GM21825 (cell line): ENCODE results near the gene FGF2.

Source experiments
- ATAC-seq: cut with Tn5 transposase; IDR thresholded peaks from one replicate; pipeline ENCODE4 v1.9.1; 2021; ENCODE audit warnings: mild to moderate bottlenecking, moderate library complexity; ENCODE audit not compliant: unreplicated experiment

FGF2 gene

DNA sequence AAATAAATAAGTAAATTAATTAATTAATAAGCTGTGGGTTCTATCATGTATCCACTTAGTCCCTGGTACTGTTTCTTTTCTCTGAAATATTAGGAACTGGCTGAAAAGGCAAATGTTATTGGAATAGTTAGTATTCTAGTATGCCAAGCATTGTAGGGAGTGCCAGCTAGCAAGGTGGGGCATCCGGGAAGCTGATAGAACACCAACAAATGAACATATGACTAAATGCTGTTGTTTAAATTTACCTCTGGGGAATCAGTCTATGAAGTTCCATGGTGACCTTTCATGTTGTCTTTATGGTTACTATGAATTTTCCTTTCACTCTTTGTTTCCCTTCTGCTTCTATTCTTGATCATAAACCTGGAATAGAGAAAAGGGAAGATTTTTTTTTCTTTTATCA lies 63.1 kb downstream of the FGF2 start:
- ATAC-seq = no peak

DNA sequence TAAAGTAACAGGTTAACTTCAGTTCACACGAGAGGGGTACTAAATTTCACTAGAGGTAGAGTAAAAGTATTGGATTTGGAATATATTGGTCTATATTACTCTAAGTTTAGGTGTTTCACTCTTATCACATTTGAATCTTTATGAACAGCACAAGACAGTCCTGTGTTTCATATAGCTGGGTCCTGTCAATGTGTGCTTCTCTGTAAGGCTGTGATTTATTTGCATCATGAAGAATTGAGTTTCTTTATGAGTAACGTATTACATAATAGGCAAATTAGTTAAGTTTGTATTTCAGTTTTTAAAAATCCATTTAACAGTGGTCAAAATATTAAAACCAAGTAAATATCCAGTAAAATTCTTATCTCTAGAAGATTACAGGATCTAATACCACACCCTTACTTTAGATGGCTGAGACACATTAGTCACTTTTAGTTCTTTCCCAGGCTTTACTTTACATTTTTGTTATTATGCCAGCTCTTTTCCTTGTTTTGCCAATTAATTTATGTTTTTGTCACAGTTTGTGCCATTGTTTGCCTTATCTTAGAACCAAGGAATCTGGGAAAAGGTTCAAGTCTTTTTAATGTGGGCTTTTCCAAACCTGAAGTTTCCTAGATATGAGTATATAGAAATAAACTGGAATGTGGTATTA lies 63.6 kb downstream of the FGF2 start:
- ATAC-seq = peak; percentile 72

DNA sequence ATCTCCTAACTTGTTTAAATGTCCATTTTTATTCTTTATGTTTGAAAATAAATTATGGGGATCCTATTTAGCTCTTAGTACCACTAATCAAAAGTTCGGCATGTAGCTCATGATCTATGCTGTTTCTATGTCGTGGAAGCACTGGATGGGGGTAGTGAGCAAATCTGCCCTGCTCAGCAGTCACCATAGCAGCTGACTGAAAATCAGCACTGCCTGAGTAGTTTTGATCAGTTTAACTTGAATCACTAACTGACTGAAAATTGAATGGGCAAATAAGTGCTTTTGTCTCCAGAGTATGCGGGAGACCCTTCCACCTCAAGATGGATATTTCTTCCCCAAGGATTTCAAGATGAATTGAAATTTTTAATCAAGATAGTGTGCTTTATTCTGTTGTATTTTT lies 68.2 kb downstream of the FGF2 start:
- no peak for ATAC-seq

DNA sequence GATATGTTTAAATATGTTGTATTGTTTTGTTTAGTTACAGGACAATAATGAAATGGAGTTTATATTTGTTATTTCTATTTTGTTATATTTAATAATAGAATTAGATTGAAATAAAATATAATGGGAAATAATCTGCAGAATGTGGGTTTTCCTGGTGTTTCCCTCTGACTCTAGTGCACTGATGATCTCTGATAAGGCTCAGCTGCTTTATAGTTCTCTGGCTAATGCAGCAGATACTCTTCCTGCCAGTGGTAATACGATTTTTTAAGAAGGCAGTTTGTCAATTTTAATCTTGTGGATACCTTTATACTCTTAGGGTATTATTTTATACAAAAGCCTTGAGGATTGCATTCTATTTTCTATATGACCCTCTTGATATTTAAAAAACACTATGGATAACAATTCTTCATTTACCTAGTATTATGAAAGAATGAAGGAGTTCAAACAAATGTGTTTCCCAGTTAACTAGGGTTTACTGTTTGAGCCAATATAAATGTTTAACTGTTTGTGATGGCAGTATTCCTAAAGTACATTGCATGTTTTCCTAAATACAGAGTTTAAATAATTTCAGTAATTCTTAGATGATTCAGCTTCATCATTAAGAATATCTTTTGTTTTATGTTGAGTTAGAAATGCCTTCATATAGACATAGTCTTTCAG lies 68.8 kb downstream of the FGF2 start:
- ATAC-seq = no peak

DNA sequence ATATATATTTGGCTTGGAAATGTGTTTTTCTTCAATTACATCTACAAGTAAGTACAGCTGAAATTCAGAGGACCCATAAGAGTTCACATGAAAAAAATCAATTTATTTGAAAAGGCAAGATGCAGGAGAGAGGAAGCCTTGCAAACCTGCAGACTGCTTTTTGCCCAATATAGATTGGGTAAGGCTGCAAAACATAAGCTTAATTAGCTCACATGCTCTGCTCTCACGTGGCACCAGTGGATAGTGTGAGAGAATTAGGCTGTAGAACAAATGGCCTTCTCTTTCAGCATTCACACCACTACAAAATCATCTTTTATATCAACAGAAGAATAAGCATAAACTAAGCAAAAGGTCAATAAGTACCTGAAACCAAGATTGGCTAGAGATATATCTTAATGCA lies 69.6 kb downstream of the FGF2 start:
- no peak for ATAC-seq

DNA sequence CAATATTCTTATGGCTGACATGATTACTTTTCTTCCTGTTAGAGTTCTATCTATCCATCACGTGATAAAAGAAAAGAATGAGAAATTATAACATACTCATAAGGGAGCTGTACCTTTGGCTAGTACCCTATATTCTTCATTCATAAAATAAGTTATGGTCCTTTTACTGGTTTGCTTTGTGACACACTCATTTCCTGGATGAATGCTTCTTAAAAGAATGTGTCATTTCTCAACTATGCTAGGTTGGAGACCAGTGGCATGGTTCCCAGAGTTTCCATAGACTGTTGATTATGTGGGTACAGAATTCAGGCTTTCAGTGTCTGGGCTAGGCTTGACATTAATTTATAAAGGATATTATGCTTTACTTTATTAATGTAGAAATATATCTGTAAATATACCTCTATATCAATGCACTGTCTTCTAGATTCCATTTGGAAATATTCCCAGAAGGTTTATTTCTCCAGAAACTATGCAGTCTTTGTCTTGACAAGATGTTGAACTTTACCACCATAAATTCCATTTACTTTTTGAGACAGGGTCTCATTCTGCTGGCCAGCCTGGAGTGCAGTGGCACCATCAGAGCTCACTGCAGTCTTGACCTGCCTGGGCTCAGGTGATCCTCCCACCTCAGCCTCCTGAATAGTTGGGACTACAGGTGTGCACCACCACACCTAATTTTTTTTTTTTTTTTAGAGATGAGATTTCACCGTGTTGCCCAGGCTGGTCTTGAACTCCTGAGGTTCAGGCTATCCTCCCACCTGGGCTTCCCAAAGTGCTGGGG lies 71.9 kb downstream of the FGF2 start:
- ATAC-seq = no peak

DNA sequence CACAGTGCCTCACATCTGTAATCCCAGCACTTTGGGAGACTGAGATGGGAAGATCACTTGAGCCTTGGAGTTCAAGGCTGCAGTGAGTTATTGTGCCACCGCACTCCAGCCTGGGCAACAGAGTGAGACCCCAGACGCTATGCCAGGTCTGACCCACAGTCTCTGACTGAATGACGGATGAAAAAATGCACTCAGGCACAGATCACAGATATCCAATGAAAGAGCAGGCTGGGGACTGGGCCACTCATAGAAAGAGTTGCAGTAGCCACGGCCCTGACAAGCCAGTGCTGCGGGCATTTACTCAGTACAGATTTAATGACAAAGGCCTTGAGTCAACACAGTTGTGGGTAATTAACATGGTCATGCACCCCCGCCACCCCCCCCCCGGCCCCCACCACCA lies 73.1 kb downstream of the FGF2 start:
- ATAC-seq = no peak

DNA sequence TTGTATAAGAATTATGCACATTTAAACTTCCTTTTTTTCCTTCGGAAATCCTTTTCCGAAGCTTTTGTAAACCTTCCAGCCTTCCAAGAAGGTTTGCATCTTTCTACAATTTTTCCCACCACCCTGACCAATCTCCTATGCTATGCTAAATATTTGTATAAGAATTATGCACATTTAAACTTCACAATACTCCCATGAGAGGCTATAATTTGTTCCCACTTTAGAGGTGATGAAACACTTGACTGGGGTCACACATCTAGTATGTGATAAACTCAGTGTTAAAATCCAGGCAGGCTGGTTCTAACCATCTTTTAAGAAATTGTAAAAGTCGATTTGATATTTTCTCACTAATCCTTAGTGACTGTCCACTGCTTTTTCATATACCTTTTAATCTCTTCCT lies 73.7 kb downstream of the FGF2 start:
- ATAC-seq = no peak

DNA sequence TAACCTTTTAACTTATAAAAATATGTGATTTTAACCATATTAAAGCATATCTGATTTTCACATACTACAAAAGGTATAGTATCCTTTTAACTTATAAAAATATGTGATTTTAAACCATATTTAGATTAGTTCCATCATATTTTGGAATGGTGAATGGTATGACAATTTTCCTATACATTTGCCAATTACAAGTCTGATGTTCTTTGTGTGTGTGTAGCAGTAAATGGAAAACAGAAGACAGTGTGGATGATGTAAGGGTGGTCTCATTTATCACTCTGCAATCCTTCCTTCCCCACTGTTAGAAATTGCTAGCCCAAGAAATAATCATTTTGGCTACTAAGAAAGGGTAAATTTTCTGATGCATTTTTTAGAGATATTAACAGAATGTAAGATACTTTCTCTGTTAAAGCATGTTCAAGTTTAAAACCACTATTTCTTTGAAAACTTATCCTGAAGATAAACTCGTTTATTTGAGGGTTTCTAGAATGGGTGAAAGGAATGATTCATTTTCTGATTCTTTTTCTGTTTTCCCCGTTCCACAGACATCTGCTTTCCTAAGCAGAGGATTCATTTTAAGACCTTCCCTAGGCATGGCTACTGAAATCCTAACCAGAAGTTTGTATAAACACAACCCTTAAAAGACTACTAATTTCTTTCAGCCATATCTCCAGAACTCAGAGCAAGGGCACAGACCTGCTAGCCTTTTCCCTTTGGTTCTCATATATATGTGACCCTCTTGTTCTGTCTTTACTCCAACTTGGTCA lies 74.8 kb downstream of the FGF2 start:
- ATAC-seq = no peak

DNA sequence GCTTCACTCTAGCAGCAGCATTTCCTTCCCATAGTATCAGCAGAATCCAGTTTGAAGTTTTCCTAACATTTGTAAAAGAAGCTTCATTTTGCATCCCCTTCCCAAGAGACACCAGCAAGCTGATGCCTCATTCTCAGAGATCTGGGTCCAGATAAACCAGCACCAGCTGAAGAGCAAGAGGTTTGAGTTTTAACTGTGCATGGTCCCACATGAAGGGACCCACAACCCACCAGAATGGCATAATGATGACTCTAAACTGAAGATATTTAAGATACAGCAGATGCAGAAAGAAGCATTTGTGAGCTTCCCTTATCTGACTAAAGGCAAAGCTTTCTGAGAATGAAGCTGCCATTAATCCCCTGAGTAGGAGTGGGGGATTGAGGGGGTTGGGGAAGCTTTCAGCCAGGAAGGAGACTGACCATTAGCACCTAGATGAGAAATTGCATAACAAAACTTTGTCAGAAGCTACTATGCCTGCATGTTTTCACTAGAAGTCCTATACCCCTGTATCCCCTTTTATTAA lies 77.2 kb downstream of the FGF2 start:
- ATAC-seq = no peak

DNA sequence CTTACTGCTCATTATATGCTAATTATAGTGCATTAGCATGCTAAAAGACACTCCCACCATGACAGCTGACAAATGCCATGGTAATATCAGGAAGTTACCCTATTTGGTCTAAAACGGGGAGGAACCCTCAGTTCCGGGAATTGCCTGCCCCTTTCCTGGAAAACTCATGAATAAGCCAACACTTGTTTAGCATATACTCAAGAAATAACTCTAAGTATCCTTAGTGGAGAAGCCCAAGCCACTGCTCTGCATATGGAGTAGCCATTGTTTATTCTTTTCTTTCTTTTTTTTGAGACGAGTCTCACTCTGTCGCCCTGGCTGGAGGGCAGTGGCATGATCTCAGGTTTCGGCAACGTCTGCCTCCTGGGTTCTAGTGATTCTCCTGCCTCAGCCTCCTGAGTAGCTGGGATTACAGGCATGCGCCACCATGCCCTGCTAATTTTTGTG lies 80.3 kb downstream of the FGF2 start:
- no peak for ATAC-seq

DNA sequence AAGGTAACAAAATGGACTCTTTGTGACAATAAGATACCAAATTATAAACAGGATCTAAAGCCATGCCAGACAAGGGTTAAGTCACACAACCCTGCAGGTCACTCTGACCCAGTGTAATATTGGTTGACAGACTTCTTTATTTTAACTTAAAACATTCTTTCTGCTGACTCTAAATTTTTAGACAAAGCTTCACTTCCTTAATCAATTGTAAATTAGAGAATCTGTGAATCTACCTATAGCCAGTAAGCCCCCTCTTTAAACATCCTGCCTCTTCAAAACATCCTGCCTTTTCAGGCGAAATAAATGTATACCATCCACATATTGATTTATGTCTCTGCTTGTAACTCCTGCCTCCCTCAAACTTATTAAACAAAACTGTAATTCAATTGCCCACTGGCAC lies 81.6 kb downstream of the FGF2 start:
- no peak for ATAC-seq

DNA sequence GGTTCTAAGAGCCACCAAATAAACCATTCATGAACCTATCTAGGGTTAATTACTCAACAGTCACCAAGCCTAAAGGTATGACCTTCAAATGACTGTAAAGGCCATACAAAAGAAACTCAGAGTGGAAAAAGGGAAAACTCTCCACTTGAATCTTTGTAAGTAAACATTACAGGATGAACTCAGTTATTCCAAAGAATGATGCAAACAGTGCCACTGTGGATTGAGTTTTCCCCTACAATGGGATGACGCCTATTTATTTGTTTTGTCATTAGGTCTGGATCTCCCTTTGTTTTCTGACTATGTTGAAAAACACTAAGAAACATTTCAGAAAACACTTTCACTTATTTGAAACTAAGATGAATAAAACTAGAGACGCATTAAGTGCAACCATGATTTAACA lies 83.1 kb downstream of the FGF2 start:
- ATAC-seq = no peak

DNA sequence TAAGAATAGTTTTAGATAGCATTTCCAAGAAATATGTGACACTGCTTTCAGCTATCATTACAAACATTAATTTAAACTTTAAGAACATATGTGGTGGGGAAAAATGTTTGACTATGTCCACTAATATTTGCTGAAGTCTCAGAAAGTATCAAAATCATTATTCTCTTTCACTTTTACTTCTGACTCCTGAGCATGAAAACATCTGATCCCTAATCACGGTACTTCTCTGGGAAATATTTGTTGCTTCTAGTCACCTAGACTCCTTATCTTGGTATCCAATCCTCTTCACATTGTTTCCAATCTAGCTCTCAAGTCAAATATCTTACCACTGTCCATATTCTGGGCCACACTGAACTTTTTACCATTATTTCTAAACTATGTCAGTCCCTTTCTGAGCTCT lies 85.0 kb downstream of the FGF2 start:
- no peak for ATAC-seq

DNA sequence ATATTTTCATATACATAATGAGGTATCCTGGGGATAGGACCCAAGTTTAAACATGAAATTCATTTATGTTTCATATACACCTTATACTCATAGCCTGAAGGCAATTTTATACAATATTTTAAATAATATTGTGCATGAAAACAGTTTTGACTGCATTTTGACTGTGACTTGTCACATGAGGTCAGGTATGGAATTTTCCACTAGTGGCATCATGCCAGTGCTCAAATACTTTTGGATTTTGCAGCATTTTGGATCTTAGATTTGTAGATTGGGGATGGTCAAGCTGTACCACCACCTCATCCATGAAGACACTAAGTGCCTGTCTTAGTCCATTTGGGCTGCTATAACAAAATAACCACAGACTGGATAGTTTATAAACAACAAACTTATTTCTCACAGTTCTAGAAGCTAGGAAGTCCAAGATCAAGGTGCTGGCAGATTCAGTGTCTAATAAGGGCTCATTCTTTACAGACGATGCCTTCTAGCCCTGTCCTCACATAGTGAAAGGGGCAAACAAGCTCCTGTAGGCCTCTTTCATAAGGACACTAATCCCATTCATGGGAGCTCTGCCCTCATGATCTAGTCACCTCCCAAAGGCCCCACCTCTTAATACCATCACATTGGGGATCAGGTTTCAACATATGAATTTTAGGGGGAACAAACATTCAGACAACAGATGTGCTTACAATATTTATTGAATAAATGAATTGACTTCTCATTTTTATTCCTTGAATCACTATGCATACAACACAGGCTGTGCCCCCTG lies 86.4 kb downstream of the FGF2 start:
- ATAC-seq = no peak

DNA sequence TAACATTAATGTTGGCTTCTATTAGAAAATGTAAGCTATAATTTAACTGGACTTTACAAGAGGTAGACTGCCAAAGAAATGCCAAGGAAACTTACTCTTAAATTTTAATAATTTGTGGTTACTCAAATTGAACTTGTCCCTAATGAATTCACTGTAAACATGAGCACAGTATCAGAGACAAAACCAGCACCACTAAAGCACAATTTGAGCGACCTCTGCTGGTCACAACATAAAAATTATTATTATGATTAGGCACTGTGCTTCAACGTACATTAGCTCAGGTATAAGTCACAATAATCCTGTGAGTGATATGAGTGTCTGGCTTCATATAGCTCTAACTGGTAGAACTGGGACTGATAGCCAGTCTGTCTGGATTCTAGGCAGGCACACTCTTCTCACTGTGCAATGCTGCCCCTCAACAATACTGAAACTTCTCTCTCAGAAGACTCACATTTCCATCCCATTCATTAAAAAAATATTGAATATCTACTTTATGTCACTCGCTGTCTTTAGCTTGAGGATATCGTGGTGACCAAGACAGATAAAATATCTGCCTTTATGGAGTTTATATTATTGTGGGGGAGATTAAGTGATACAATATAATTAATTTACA lies 87.8 kb downstream of the FGF2 start:
- peak; percentile 81 for ATAC-seq

DNA sequence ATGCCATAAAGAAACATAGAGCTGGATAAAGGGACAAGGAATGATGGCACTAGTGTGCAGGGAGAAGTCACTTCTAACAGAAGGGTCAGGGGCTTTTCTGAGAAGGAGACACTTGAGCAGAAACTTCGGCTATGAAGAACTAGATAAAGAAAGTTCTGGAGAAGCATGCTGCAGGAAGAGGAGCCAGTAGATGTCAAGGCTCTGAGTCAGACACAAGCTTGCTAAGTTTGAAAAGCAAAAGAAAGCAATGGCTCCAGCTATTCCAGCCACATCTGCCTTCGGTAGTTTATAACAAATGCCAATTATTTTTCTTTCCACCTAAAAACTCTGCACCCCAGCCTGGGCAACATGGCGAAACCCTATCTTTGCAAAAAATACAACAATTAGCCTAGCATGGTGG lies 88.3 kb downstream of the FGF2 start:
- ATAC-seq = no peak

DNA sequence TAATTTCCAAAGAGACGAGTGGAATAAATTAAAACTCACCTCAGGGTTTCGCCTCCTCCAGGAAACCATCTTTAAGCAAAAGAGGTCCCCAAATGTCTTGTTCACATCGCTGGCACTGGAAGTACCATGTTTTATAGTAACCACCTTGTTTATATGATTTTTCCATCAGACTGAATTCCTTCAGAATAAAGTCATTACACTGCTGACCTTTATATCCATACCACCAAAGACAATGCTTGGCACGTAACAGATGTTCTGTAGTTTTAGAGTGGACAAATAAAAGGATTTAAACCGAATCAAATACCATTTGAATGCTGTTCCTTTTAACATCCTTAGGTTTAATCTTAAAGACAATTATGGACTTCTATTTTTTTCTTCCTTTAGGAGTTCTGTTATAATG lies 91.1 kb downstream of the FGF2 start:
- ATAC-seq = no peak

DNA sequence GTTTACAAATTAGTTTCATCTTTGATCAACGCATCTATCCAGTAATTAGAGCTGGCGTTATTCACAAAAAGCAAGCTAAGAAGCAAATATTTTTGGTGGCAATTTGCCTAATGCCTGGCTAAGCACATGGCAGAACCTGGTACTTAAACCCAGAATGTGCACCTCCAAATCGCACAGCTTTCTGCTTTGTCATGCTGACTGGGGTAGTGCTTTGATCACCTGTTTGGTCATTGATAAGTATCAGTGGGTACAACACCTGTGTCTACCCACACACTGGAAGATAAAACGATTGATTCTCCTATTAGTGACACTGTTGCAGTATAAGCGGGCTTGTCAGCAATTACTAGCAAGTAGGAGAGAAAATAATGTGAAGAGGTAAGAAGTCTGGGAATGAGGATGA lies 93.8 kb downstream of the FGF2 start:
- ATAC-seq = no peak

DNA sequence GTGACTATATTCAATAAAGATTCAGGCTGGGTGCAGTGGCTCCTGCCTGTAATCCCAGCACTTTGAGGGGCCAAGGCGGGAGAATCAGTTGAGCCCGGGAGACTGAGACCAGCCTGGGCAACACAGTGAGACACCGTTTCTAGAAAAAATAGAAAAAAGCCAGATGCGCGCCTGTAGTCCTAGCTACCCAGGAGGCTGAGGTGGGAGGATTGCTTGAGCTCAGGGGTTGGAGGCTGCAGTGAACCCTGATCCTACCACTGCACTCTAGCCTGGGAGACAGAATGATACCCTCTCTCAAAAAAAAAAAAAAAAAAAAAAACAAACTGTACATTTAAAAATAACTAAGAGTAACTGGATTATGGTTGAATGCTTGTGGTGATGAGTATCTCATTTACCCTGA lies 94.7 kb downstream of the FGF2 start:
- no peak for ATAC-seq
